GM12878 (cell line): ENCODE results near the gene LDLRAD4. TPM values are rescaled to one million over a fixed set of nuclear protein-coding genes. Genes with fewer than 3 reads are reported as not detected.

Experiments used
- ATAC-seq: fragments of 200-7000 bp; cut with Tn5 transposase; 3 replicates; pipeline ENCODE4 v1.9.1; 2020; ENCODE audit warnings: mild to moderate bottlenecking, moderate library complexity
- BruUV-seq: library from RNA; stranded (reverse); fragments of 400-500 nt; replicated peaks from 2 replicates; lab custom pipeline; 2021; lab: Mats Ljungman, UMichigan
- CTCF ChIA-PET: fragments of 300-600 bp; sonication (Branson Sonifier 250); formaldehyde crosslinking; extraction: SDS; loops from one replicate; lab custom pipeline; 2021; ENCODE audit warnings: inconsistent platforms; lab: Yijun Ruan, JAX
- POLR2A ChIA-PET: fragments of 350-600 bp; formaldehyde crosslinking; extraction: SDS; loops from one replicate; lab custom pipeline; 2021; ENCODE audit warnings: inconsistent platforms; lab: Charles Lee
- RAD21 ChIA-PET: fragments of 300-600 bp; sonication (Branson Sonifier 250); formaldehyde crosslinking; loops from one replicate; lab custom pipeline; 2023; ENCODE audit warnings: antibody characterized with exemption; ENCODE audit not compliant: unreplicated experiment; lab: Charles Lee
- SMC1A ChIA-PET: fragments of 300-600 bp; sonication (Branson Sonifier 250); formaldehyde crosslinking; loops from one replicate; lab custom pipeline; 2023; ENCODE audit not compliant: unreplicated experiment, uncharacterized antibody; lab: Charles Lee
- DNase-seq: peaks from one replicate; pipeline ENCODE4 v3.0.0-alpha.2; 2011; ENCODE audit warnings: low read depth, low spot score
- FAIRE-seq: peaks from 3 replicates; lab custom pipeline; 2011; peaks lifted over from hg19 to GRCh38; lab: Jason Lieb, UNC
- H2AFZ ChIP-seq: 2 replicates; pipeline ENCODE4 v1.6.0; 2011; ENCODE audit warnings: low read depth, low read length, control low read depth; ENCODE audit not compliant: control insufficient read depth
- H3K27ac ChIP-seq: 2 replicates; pipeline ENCODE4 v1.5.1; 2011; ENCODE audit warnings: control low read depth; ENCODE audit not compliant: control insufficient read depth, insufficient read depth
- H3K27me3 ChIP-seq, 2 experiments: replicated peaks in 1 of 2; 2 replicates each; pipeline versions ENCODE4 v1.6.0 to v1.6.1; 2011; ENCODE audit warnings: low read length in 1 of 2; ENCODE audit not compliant: control insufficient read depth in 2 of 2, insufficient read depth in 2 of 2
- H3K36me3 ChIP-seq, 2 experiments: 2 replicates each; pipeline ENCODE4 v1.5.1; 2011; ENCODE audit warnings: low read length in 1 of 2; ENCODE audit not compliant: control insufficient read depth in 2 of 2, insufficient read depth in 2 of 2
- H3K4me1 ChIP-seq: 2 replicates; pipeline ENCODE4 v1.6.1; 2011; ENCODE audit warnings: mild to moderate bottlenecking, low read length, moderate library complexity, mixed read lengths; ENCODE audit not compliant: control insufficient read depth, insufficient read depth
- H3K4me2 ChIP-seq: 2 replicates; pipeline ENCODE4 v1.6.0; 2011; ENCODE audit warnings: control low read depth; ENCODE audit not compliant: control insufficient read depth, insufficient read depth
- H3K4me3 ChIP-seq: fragments of 200-600 bp; sonication (generic); 2 replicates; pipeline ENCODE4 v1.5.1; 2016
- H3K79me2 ChIP-seq: 2 replicates; pipeline ENCODE4 v1.6.0; 2011; ENCODE audit warnings: low read length; ENCODE audit not compliant: control insufficient read depth, insufficient read depth
- H3K9ac ChIP-seq: 2 replicates; pipeline ENCODE4 v1.8.0; 2011; ENCODE audit warnings: low read length, control low read depth, mixed read lengths; ENCODE audit not compliant: control insufficient read depth, insufficient read depth
- H3K9me3 ChIP-seq: replicated peaks from 3 replicates; pipeline ENCODE4 v1.5.1; 2011; ENCODE audit warnings: mild to moderate bottlenecking, low read length; ENCODE audit not compliant: control insufficient read depth, insufficient read depth
- H4K20me1 ChIP-seq: 2 replicates; pipeline ENCODE4 v1.6.0; 2011; ENCODE audit not compliant: control insufficient read depth, insufficient read depth
- BACH1 ChIP-seq: fragments of 450-650 bp; IDR thresholded peaks from 2 replicates; pipeline ENCODE4 v1.6.1; 2017; ENCODE audit warnings: mild to moderate bottlenecking, borderline replicate concordance
- BHLHE40 ChIP-seq, 2 experiments: fragments of 450-650 bp in 1 of 2; IDR thresholded peaks; 2 replicates each; pipeline ENCODE4 v1.6.1; 2011 to 2017; ENCODE audit warnings: low read depth in 2 of 2, borderline replicate concordance in 1 of 2, improper control_type of control experiment in 1 of 2, low read length in 1 of 2, mild to moderate bottlenecking in 1 of 2
- CHD2 ChIP-seq: IDR thresholded peaks from 2 replicates; pipeline ENCODE4 v1.6.1; 2011; ENCODE audit warnings: low read depth, low read length, improper control_type of control experiment, borderline replicate concordance
- CREM ChIP-seq: IDR thresholded peaks from 2 replicates; pipeline ENCODE4 v1.6.1; 2014; ENCODE audit warnings: antibody characterized with exemption, low read depth
- CTCF ChIP-seq, 3 experiments: IDR thresholded peaks in 2 of 3; conservative IDR thresholded peaks in 1 of 3; 2 replicates each; pipeline ENCODE4 v1.5.1; 2011; ENCODE audit warnings: low read depth in 3 of 3, low read length in 3 of 3, mild to moderate bottlenecking in 3 of 3, control low read depth in 2 of 3, moderate library complexity in 2 of 3, inconsistent platforms in 1 of 3, mixed read lengths in 1 of 3; ENCODE audit not compliant: control insufficient read depth in 2 of 3, insufficient read depth in 1 of 3; ENCODE audit errors: extremely low read depth in 1 of 3
- EP300 ChIP-seq, 2 experiments: fragments of 150-350 bp in 1 of 2; IDR thresholded peaks; 2 replicates each; pipeline ENCODE4 v1.6.1; 2011 to 2012; ENCODE audit warnings: low read depth in 2 of 2, low read length in 2 of 2, borderline replicate concordance in 1 of 2, improper control_type of control experiment in 1 of 2, inconsistent platforms in 1 of 2; ENCODE audit not compliant: control insufficient read depth in 1 of 2
- EZH2 ChIP-seq: IDR thresholded peaks from 2 replicates; pipeline ENCODE4 v1.6.1; 2012; ENCODE audit warnings: low read depth, mild to moderate bottlenecking, control low read depth, inconsistent platforms, low read length, borderline replicate concordance; ENCODE audit not compliant: control insufficient read depth
- GABPA ChIP-seq: IDR thresholded peaks from 2 replicates; pipeline ENCODE4 v1.6.1; 2014; ENCODE audit warnings: antibody characterized with exemption, low read depth, mild to moderate bottlenecking, inconsistent platforms
- IRF3 ChIP-seq: fragments of 450-650 bp; IDR thresholded peaks from 2 replicates; pipeline ENCODE4 v1.6.1; 2014; ENCODE audit warnings: mild to moderate bottlenecking
- KAT2A ChIP-seq: conservative IDR thresholded peaks from 2 replicates; pipeline ENCODE4 v1.6.1; 2011; ENCODE audit warnings: low read depth, low read length; ENCODE audit not compliant: control insufficient read depth
- NR2C1 ChIP-seq: fragments of 450-650 bp; IDR thresholded peaks from 2 replicates; pipeline ENCODE4 v1.6.1; 2017; ENCODE audit warnings: antibody characterized with exemption, mild to moderate bottlenecking, moderate library complexity
- PAX5 ChIP-seq: IDR thresholded peaks from 2 replicates; pipeline ENCODE4 v1.6.1; 2011; ENCODE audit warnings: low read depth, low read length, borderline replicate concordance
- SREBF1 ChIP-seq: IDR thresholded peaks from 2 replicates; pipeline ENCODE4 v1.6.1; 2012; ENCODE audit warnings: mild to moderate bottlenecking, low read length
- WRNIP1 ChIP-seq: IDR thresholded peaks from 2 replicates; pipeline ENCODE4 v1.6.1; 2011; ENCODE audit warnings: low read depth, low read length, improper control_type of control experiment, borderline replicate concordance
- YBX1 ChIP-seq: fragments of 450-650 bp; IDR thresholded peaks from 2 replicates; pipeline ENCODE4 v1.6.1; 2016; ENCODE audit warnings: antibody characterized with exemption
- ZNF24 ChIP-seq: fragments of 450-650 bp; IDR thresholded peaks from 2 replicates; pipeline ENCODE4 v1.6.1; 2017; ENCODE audit warnings: antibody characterized with exemption, mild to moderate bottlenecking
- ZSCAN29 ChIP-seq: fragments of 450-650 bp; IDR thresholded peaks from 2 replicates; pipeline ENCODE4 v1.6.1; 2017; ENCODE audit warnings: mild to moderate bottlenecking, moderate library complexity
- WGBS: methylation state at CpG from one replicate; pipeline ENCODE4 v1.1.6; 2016; ENCODE audit warnings: low lambda C conversion rate; ENCODE audit not compliant: insufficient replicate concordance, insufficient coverage; ENCODE audit errors: missing lambda C conversion rate; 5-methylcytosine and 5-hydroxymethylcytosine counted together
- in situ Hi-C: fragments of 300-500 bp; cut with MboI; formaldehyde crosslinking; loops from 9 replicates; pipeline ENCODE4 v1.14.3; 2018; ENCODE audit warnings: mixed read lengths
- intact Hi-C: fragments of 100-400 bp; cut with micrococcal nuclease; formaldehyde crosslinking; loops from one replicate; pipeline ENCODE4 v1.14.2; 2022; ENCODE audit not compliant: unreplicated experiment
- polyA plus RNA-seq, 11 experiments: library from polyadenylated mRNA; depleted of rRNA in 4 of 11; unstranded in 6 of 11; stranded (reverse) in 5 of 11; fragments of >200 nt; fragmentation: Nextera tagmentation in 4 of 11; fragmentation: Illumina TruSeq in 1 of 11; extraction: Ambion mirVana in 4 of 11; extraction: Trizol in 1 of 11; gene quantifications; 1 replicate in 1 of 11; 2 replicates in 10 of 11; pipeline versions ENCODE4 v1.2.1 to v1.2.3, GENCODE V29; 2011 to 2016; ENCODE audit warnings: inconsistent platforms in 2 of 11, missing spikeins in 2 of 11, low read depth in 1 of 11
- total RNA-seq, 4 experiments: library from RNA; depleted of rRNA in 3 of 4; stranded (reverse); fragments of >200 nt in 3 of 4; fragmentation: Illumina TruSeq in 1 of 4; extraction: Trizol in 1 of 4; gene quantifications; 2 replicates each; pipeline versions ENCODE4 v1.2.1 to v1.2.3, GENCODE V29; 2013 to 2021

The LDLRAD4 gene
- total and polyA plus RNA-seq, 10 of the 15 experiments (the other 5 are each of a cell fraction or from before 2014, with no cell fraction given) = 2.7 to 16.8 (median 11.2) TPM

GRCh38 chr18:13312515-13312914, 94.0 kb downstream of the LDLRAD4 start (continued):
- no peak for TF ChIP-seq CTCF (IDR thresholded peaks at IDR 0.05 in 2 of 3, conservative IDR thresholded peaks at IDR 0.05 in 1 of 3; ENCODE audit: control insufficient read depth in 2 of 3, extremely low read depth in 1 of 3, insufficient read depth in 1 of 3, low read depth in 3 of 3, low read length in 3 of 3)

- H3K9ac ChIP-seq = no peak overlapping the region
- no peaks in the 10 kb centered on the region for H3K36me3 ChIP-seq
- intact Hi-C loops (no loop called here), in situ Hi-C loops (no loop called here)
- 35% methylated on average over 19 of the region's 19 CpGs for WGBS
- H3K4me2 ChIP-seq = no peak overlapping the region
- POLR2A ChIA-PET = no interaction called here
- SMC1A ChIA-PET = no interaction called here
- no peak overlapping the region for H3K4me3 ChIP-seq
- peaks cover 2% of the 10 kb centered on the region; the same call in 1 of the 3 replicates for H3K9me3 ChIP-seq
- no peaks in the 10 kb centered on the region for H4K20me1 ChIP-seq
- H2AFZ ChIP-seq = no peak overlapping the region
- RAD21 ChIA-PET = no interaction called here
- DNase-seq (no peak), FAIRE-seq (no peak), ATAC-seq (no peak)
- H3K27me3 ChIP-seq = no peaks in the 10 kb centered on the region
- H3K79me2 ChIP-seq = no peaks in the 10 kb centered on the region
- H3K4me1 ChIP-seq = no peaks in the 10 kb centered on the region
- H3K27ac ChIP-seq = no peak overlapping the region
- BruUV-seq = no TSS peak
- CTCF ChIA-PET = no interaction called here
- TF ChIP-seq IRF3 (no peak), BACH1 (no peak), GABPA (no peak), WRNIP1 (no peak), CHD2 (no peak), KAT2A (no peak), SREBF1 (no peak), YBX1 (no peak), ZSCAN29 (no peak), BHLHE40 (IDR thresholded peaks at IDR 0.05; ENCODE audit: borderline replicate concordance in 1 of 2, low read depth in 2 of 2, low read length in 1 of 2) (no peak), EP300 (IDR thresholded peaks at IDR 0.05; ENCODE audit: borderline replicate concordance in 1 of 2, control insufficient read depth in 1 of 2, low read depth in 2 of 2, low read length in 2 of 2) (no peak), EZH2 (no peak), ZNF24 (no peak), NR2C1 (no peak), CREM (no peak), PAX5 (no peak)
These were observed 94.6 kb downstream of the LDLRAD4 start for GRCh38 chr18:13313006-13313686.
